Lower leg skin (tissue), 4 donors: ENCODE results near the gene RNF19B. TPM values are rescaled to one million over a fixed set of nuclear protein-coding genes. Genes with fewer than 3 reads are reported as not detected.

ENCODE experiments used
- DNase-seq, 2 donors: peaks; one replicate each; pipeline ENCODE4 v3.0.0-alpha.2; 2019; ENCODE audit warnings: low spot score in 2 of 2
- H3K4me3 ChIP-seq: fragments of 200-600 bp; sonication (generic); 2 replicates; pipeline ENCODE4 v1.5.1; 2017; ENCODE audit warnings: mild to moderate bottlenecking, low read depth; ENCODE audit not compliant: poor library complexity, severe bottlenecking
- POLR2A ChIP-seq, 2 donors: fragments of 450-650 bp; IDR thresholded peaks; one replicate each; pipeline ENCODE4 v1.6.1; 2016 to 2017; ENCODE audit warnings: antibody characterized with exemption in 2 of 2, mild to moderate bottlenecking in 1 of 2, moderate library complexity in 1 of 2
- WGBS, 2 donors: methylation state at CpG; one replicate each; pipeline ENCODE4 v1.1.5; 2018; 5-methylcytosine and 5-hydroxymethylcytosine counted together
- intact Hi-C: fragments of 100-400 bp; cut with DNase I; formaldehyde crosslinking; loops from one replicate; pipeline ENCODE4 v1.15.0; 2023; ENCODE audit warnings: low total_unique reads
- total RNA-seq, 4 donors: library from RNA; depleted of rRNA; stranded (reverse); fragments of >200 nt; gene quantifications; one replicate each; pipeline ENCODE4 v1.1.0, GENCODE V29; 2016
- TF ChIP-seq, protein P1 (sequence below), 3 donors: fragments of 450-650 bp; IDR thresholded peaks; one replicate each; pipeline ENCODE4 v1.5.1; 2016; ENCODE audit warnings: antibody characterized with exemption in 3 of 3, mild to moderate bottlenecking in 3 of 3, moderate library complexity in 2 of 3

Gene RNF19B
- total RNA-seq, 4 donors from 2014 or later: 29.5 to 42.6 (median 37.5) TPM

DNA sequence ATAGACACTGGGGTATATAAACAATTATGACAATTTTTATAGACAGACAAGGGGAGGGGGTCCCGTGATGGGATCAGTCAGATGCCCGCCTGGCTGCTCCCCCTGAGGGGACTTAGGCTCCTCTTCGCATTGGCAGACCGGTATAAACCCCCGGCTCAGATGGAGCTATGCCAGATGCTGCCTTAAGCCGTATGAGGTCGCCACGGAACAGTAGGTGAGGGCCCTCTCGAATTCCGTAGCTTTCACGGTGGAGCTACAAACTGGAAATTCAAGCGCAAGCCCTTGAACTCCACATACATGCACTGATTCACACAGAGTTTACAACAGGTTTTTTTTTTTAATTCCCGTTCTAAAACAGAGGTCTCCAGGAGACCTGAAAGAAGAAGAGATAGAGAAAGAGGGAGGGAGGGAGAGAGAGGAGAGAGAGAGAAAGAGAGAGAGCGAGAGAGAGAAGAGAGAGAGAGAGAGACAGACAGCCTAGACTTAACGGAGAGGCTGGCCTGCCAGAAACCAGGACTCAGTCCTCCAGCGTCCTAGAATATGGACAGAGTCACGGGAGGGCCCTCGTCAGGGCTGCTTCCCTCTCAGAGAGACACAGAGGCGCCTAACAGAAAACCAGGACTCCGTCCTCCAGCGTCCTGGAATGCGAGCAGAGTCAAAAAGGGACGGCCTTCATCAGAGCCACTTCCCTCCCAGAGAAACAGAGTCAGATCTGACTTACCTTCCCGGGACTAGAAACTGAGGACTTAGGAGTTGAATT, 39.0 kb downstream of the RNF19B start:
- TF ChIP-seq POLR2A (IDR thresholded peaks at IDR 0.05): no peak
- TF ChIP-seq, protein P1, sequence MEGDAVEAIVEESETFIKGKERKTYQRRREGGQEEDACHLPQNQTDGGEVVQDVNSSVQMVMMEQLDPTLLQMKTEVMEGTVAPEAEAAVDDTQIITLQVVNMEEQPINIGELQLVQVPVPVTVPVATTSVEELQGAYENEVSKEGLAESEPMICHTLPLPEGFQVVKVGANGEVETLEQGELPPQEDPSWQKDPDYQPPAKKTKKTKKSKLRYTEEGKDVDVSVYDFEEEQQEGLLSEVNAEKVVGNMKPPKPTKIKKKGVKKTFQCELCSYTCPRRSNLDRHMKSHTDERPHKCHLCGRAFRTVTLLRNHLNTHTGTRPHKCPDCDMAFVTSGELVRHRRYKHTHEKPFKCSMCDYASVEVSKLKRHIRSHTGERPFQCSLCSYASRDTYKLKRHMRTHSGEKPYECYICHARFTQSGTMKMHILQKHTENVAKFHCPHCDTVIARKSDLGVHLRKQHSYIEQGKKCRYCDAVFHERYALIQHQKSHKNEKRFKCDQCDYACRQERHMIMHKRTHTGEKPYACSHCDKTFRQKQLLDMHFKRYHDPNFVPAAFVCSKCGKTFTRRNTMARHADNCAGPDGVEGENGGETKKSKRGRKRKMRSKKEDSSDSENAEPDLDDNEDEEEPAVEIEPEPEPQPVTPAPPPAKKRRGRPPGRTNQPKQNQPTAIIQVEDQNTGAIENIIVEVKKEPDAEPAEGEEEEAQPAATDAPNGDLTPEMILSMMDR (IDR thresholded peaks at IDR 0.05): no peak
- WGBS, 2 donors: 23 to 29% methylated on average over 24 of the region's 24 CpGs
- H3K4me3 ChIP-seq: no peak overlapping the region
- intact Hi-C loops: loop anchor here (10.0 kb wide), 1 partner anchor 129 kb away; no protein-coding TSS in a partner anchor
- no peak for DNase-seq

DNA sequence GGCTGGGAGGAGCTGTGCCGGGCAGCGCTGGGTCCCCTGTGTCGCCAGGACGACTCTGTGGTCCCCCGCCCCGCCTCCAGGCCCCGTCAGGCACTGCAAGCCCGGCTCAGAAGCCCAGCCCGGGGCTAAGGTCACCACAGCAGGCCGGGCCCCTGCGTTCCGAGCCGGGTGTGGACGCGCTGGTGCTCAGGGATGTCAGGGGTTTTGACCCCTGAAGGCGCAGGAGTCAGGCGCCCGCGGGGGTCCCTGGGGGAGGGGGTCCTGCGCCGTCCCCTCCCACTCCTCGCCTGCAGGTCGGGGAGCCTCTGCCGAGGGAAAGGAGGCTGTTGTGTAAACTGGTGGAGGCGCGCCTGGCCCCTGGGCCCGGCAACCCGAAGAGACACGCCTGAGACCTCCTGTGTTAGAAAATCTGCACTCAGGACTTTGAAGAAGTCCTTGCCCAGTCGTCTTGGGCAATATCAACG, 39.7 kb downstream of the RNF19B start:
- no peak for DNase-seq
- TF ChIP-seq, protein P1 (IDR thresholded peaks at IDR 0.05): no peak
- no peak for TF ChIP-seq POLR2A (IDR thresholded peaks at IDR 0.05)
- no peak overlapping the region for H3K4me3 ChIP-seq
- WGBS, 2 donors: 18 to 19% methylated on average over 21 to 31 of the region's 31 CpGs
- intact Hi-C loops: loop anchor here (10.0 kb wide), 1 partner anchor 130 kb away; no protein-coding TSS in a partner anchor

DNA sequence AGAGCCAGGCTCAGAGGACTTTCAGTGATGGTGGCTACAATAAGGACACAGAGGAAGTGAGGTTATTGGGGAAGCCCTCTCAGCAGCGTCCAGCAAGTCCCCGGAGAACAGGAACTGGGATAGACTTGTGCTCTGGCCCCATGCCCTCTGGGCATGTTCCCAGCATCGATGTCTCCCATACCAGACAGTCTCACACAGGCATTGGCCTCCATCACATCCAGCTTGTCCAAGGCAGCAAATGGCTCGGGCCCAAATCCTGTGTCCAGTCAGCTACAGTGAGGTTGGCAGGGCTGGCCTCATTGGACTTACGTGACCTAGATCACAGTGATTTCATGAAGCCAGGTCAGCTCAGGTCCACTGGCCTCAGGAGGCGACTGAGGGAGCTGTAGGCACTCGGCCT, 43.8 kb downstream of the RNF19B start:
- no peak for DNase-seq
- intact Hi-C loops: loop anchor here (10.0 kb wide), 1 partner anchor 134 kb away; no protein-coding TSS in a partner anchor
- no peak overlapping the region for H3K4me3 ChIP-seq
- TF ChIP-seq POLR2A (IDR thresholded peaks at IDR 0.05): no peak
- TF ChIP-seq, protein P1 (IDR thresholded peaks at IDR 0.05): no peak
- 66 to 74% methylated on average over 7 of the region's 7 CpGs for WGBS, 2 donors

DNA sequence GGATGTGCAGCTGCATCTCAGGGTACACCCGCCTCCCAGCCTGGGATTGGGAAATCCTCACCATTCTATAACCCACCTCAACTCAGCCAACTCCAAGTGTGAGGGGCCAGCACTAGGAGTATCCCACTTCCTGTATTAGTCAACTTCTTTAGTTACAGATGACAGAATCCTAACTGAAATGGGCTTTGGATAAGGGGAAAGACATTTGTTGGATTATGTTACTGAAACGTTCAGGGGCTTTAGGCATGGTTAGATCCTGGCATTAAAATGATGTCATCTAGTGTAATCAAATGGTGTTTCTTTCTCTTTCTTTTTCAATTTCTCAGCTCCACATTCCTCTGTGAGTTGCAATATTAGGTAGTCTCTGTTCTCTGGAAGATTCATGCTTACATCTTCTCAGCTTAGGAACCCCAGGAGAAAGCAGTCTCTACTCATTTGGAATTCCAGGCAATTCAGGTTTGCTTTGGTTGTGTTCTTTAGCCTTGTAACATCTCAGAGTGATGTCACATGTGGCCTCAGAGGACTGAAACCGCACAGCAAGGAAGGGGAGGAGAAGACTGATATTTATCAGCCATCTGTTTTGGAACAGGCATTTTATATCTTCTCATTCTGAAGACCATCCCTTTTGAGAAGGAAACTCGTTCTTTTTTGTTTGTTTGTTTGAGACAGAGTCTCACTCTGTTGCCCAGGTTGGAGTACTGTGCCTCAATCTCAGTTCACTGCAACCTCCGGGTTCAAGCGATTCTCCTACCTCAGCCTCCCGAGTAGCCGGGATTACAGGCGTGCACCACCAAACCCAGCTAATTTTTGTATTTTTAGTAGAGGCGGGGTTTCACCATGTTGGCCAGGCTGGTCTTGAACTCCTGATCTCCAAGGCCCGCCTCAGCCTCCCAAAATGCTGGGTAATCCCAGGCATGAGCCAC, 44.5 kb downstream of the RNF19B start:
- intact Hi-C loops: loop anchor here (10.0 kb wide), 1 partner anchor 135 kb away; no protein-coding TSS in a partner anchor
- DNase-seq: no peak
- WGBS, 2 donors: 82 to 87% methylated on average over 11 of the region's 11 CpGs
- no peak overlapping the region for H3K4me3 ChIP-seq
- TF ChIP-seq, protein P1 (IDR thresholded peaks at IDR 0.05): no peak
- no peak for TF ChIP-seq POLR2A (IDR thresholded peaks at IDR 0.05)

DNA sequence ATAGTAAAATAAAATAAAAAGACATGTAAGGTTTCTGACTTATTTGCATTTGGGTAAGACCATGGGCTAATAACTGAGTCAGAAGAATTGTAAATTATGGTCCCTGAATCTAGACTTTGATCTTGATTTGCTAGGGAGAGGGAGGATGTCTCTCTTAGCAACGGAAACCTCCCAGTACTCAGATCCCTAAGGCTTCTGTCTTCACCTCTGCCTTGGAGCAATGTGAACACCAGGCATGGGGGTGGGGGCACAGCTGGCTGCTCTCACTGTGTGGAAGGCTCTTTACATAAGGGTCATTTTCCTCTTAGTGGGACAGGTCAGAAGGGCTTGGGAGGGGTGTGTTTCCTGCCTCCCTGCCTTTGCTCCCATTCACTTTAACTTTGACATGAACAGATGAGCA, 46.4 kb downstream of the RNF19B start:
- no peak overlapping the region for H3K4me3 ChIP-seq
- no peak for DNase-seq
- intact Hi-C loops: no loop called here
- TF ChIP-seq, protein P1 (IDR thresholded peaks at IDR 0.05): no peak
- TF ChIP-seq POLR2A (IDR thresholded peaks at IDR 0.05): no peak
- WGBS, 2 donors: 21 to 42% methylated on average over 1 of the region's 1 CpG
